MG63 (cell line): ENCODE data around the gene CDK12. TPM values are rescaled to one million over a fixed set of nuclear protein-coding genes. Genes with fewer than 3 reads are reported as not detected.

Source experiments
- total RNA-seq: library from RNA; depleted of rRNA; stranded (reverse); fragments of >200 nt; shearing (Covaris generic); gene quantifications from 2 replicates; pipeline ENCODE4 v1.2.3, GENCODE V29; 2014; ENCODE audit warnings: low replicate concordance; rRNA removed

Gene CDK12
- total RNA-seq, 1 experiment from 2014 or later, result 19.7 TPM

Other genes with a start within 250 kb of the CDK12 start
- gene STAC2, start 235.5 kb upstream of the CDK12 start, total RNA-seq, result not detected in 2 replicates
- gene FBXL20, start 59.9 kb upstream of the CDK12 start, total RNA-seq, result 12.3 and 31.8 TPM in 2 replicates
- 19.0 and 23.3 TPM in 2 replicates for gene MED1, start 10.2 kb upstream of the CDK12 start, total RNA-seq
- gene NEUROD2, start 146.4 kb downstream of the CDK12 start, total RNA-seq, result not detected in 2 replicates
- not detected in 2 replicates for gene PPP1R1B, start 165.5 kb downstream of the CDK12 start, total RNA-seq
- 55.2 and 61.8 TPM in 2 replicates for gene STARD3, start 175.7 kb downstream of the CDK12 start, total RNA-seq
- 0.07 TPM in 1 of 2 replicates, not detected in the other for gene TCAP, start 203.9 kb downstream of the CDK12 start, total RNA-seq
- gene PNMT, start 207.0 kb downstream of the CDK12 start, total RNA-seq, result not detected in 2 replicates
- 9.5 and 29.2 TPM in 2 replicates for gene PGAP3, start 226.6 kb downstream of the CDK12 start, total RNA-seq
- 19.8 and 30.8 TPM in 2 replicates for gene ERBB2, start 238.6 kb downstream of the CDK12 start, total RNA-seq